ENCODE measurements around the gene SLC25A21. TPM values are rescaled to one million over a fixed set of nuclear protein-coding genes. Genes with fewer than 3 reads are reported as not detected.

SLC25A21 gene
- total RNA-seq, 1 experiment from 2014 or later = 2.1 TPM

GRCh38 chr14:36750244-36750643 is 422.2 kb downstream of the SLC25A21 start:
- TF ChIP-seq REST (IDR thresholded peaks at IDR 0.05; ENCODE audit: insufficient read depth in 1 of 2, low read depth in 2 of 2, low read length in 1 of 2) (no peak), POLR2AphosphoS5 (IDR thresholded peaks at IDR 0.05; ENCODE audit: low read depth, low read length) (no peak), CTCF (IDR thresholded peaks at IDR 0.05) (no peak), TCF7L2 (IDR thresholded peaks at IDR 0.05; ENCODE audit: low read depth, low read length) (no peak), SIN3A (IDR thresholded peaks at IDR 0.05; ENCODE audit: borderline replicate concordance, insufficient read depth, low read depth, low read length) (no peak)
- Histone ChIP-seq H3K27ac (ENCODE audit: low read length) (no peak overlapping the region), H3K4me3 (ENCODE audit: low read depth in 2 of 2, low read length in 2 of 2) (no peak overlapping the region), H3K36me3 (ENCODE audit: control insufficient read depth, insufficient read depth, low read length) (no peaks in the 10 kb centered on the region), H3K27me3 (ENCODE audit: control insufficient read depth, insufficient read depth, low read length) (no peaks in the 10 kb centered on the region), H3K9me3 (ENCODE audit: control insufficient read depth, insufficient read depth, low read depth, low read length) (no peaks in the 10 kb centered on the region), H3K4me1 (ENCODE audit: control insufficient read depth, insufficient read depth, low read length) (no peaks in the 10 kb centered on the region)
- DNase-seq (ENCODE audit: low read depth, low spot score) (no peak), ATAC-seq (no peak)
- no TSS peak for BruUV-seq (replicated peaks)
- POLR2A ChIA-PET = interaction anchor here (0.7 kb wide), 1 partner anchor 165 kb away, joined by 3 read pairs; no protein-coding TSS in a partner anchor
- CTCF ChIA-PET = interaction anchor here (0.7 kb wide), 1 partner anchor 80 kb away, joined by 9 read pairs; no protein-coding TSS in a partner anchor
- in situ Hi-C loops (cut with HindIII; ENCODE audit: low pct_unique_long_range_greater_than_20kb, low sequenced_read_pairs) = no loop called here
- intact Hi-C loops (cut with micrococcal nuclease; ENCODE audit: unreplicated experiment) = no loop called here

GRCh38 chr14:36748610-36749213 is 423.7 kb downstream of the SLC25A21 start:
- DNase-seq (ENCODE audit: low read depth, low spot score) (no peak), ATAC-seq (no peak)
- no peak for TF ChIP-seq POLR2AphosphoS5 (IDR thresholded peaks at IDR 0.05; ENCODE audit: low read depth, low read length)
- no peak for TF ChIP-seq SIN3A (IDR thresholded peaks at IDR 0.05; ENCODE audit: borderline replicate concordance, insufficient read depth, low read depth, low read length)
- no peak for TF ChIP-seq CTCF (IDR thresholded peaks at IDR 0.05)
- no peak for TF ChIP-seq TCF7L2 (IDR thresholded peaks at IDR 0.05; ENCODE audit: low read depth, low read length)
- no peak for TF ChIP-seq REST (IDR thresholded peaks at IDR 0.05; ENCODE audit: insufficient read depth in 1 of 2, low read depth in 2 of 2, low read length in 1 of 2)
- Histone ChIP-seq H3K27me3 (ENCODE audit: control insufficient read depth, insufficient read depth, low read length) (no peaks in the 10 kb centered on the region), H3K4me3 (ENCODE audit: low read depth in 2 of 2, low read length in 2 of 2) (no peak overlapping the region), H3K36me3 (ENCODE audit: control insufficient read depth, insufficient read depth, low read length) (no peaks in the 10 kb centered on the region), H3K27ac (ENCODE audit: low read length) (no peak overlapping the region), H3K9me3 (ENCODE audit: control insufficient read depth, insufficient read depth, low read depth, low read length) (no peaks in the 10 kb centered on the region), H3K4me1 (ENCODE audit: control insufficient read depth, insufficient read depth, low read length) (no peaks in the 10 kb centered on the region)
- in situ Hi-C loops (cut with HindIII; ENCODE audit: low pct_unique_long_range_greater_than_20kb, low sequenced_read_pairs) (no loop called here), intact Hi-C loops (cut with micrococcal nuclease; ENCODE audit: unreplicated experiment) (loop anchor here (10.0 kb wide), 1 partner anchor 104 kb away; no protein-coding TSS in a partner anchor)
- CTCF ChIA-PET = interaction anchor here (1.3 kb wide), 1 partner anchor 10 kb away, joined by 4 read pairs; no protein-coding TSS in a partner anchor
- BruUV-seq (replicated peaks) = no TSS peak
- POLR2A ChIA-PET = no interaction called here
